Liver (tissue), 9 donors: ENCODE measurements around the gene SUPT6H. TPM values are rescaled to one million over a fixed set of nuclear protein-coding genes. Genes with fewer than 3 reads are reported as not detected.

Experiments
- DNase-seq: peaks from one replicate; pipeline ENCODE4 v3.0.0-alpha.2; 2017; ENCODE audit warnings: low spot score
- H3K27ac ChIP-seq, 2 donors: one replicate each; pipeline ENCODE4 v1.7.0; 2013; ENCODE audit warnings: inconsistent platforms in 2 of 2, low read length in 2 of 2, control low read depth in 1 of 2, low read depth in 1 of 2, mild to moderate bottlenecking in 1 of 2
- H3K27me3 ChIP-seq, 4 donors: one replicate each; pipeline versions ENCODE4 v1.6.1 to v1.7.0; 2013; ENCODE audit warnings: low read length in 3 of 4, inconsistent platforms in 1 of 4, mild to moderate bottlenecking in 1 of 4, moderate library complexity in 1 of 4; ENCODE audit not compliant: control insufficient read depth in 4 of 4, insufficient read depth in 4 of 4
- H3K36me3 ChIP-seq, 4 donors: one replicate each; pipeline versions ENCODE4 v1.6.1 to v1.7.0; 2013; ENCODE audit warnings: low read length in 3 of 4, mild to moderate bottlenecking in 3 of 4, low read depth in 1 of 4, moderate library complexity in 1 of 4; ENCODE audit not compliant: control insufficient read depth in 4 of 4, insufficient read depth in 3 of 4
- H3K4me1 ChIP-seq, 4 donors: one replicate each; pipeline versions ENCODE4 v1.6.1 to v1.7.0; 2013; ENCODE audit warnings: low read length in 3 of 4, mild to moderate bottlenecking in 3 of 4, moderate library complexity in 1 of 4; ENCODE audit not compliant: control insufficient read depth in 4 of 4, insufficient read depth in 4 of 4
- H3K4me3 ChIP-seq, 3 donors: one replicate each; pipeline versions ENCODE4 v1.6.1 to v1.7.0; 2013; ENCODE audit warnings: low read length in 3 of 3, control low read depth in 1 of 3, low read depth in 1 of 3, mild to moderate bottlenecking in 1 of 3
- H3K9ac ChIP-seq, 2 donors: one replicate each; pipeline ENCODE4 v1.7.0; 2013; ENCODE audit warnings: low read length in 2 of 2, mild to moderate bottlenecking in 2 of 2, moderate library complexity in 2 of 2, control low read depth in 1 of 2, low read depth in 1 of 2
- H3K9me3 ChIP-seq, 4 donors: one replicate each; pipeline versions ENCODE4 v1.6.1 to v1.7.0; 2013; ENCODE audit warnings: low read length in 3 of 4; ENCODE audit not compliant: control insufficient read depth in 4 of 4
- EGR1 ChIP-seq, 2 donors: IDR thresholded peaks; 2 replicates each; pipeline ENCODE4 v1.6.1; 2016 to 2018; ENCODE audit warnings: antibody characterized with exemption in 2 of 2, low read depth in 2 of 2
- FOXA2 ChIP-seq: IDR thresholded peaks from 2 replicates; pipeline ENCODE4 v1.6.1; 2016; ENCODE audit warnings: antibody characterized with exemption
- GABPA ChIP-seq, 2 donors: IDR thresholded peaks in 1 of 2; conservative IDR thresholded peaks in 1 of 2; 2 replicates each; pipeline ENCODE4 v1.6.1; 2016; ENCODE audit warnings: antibody characterized with exemption in 2 of 2, mild to moderate bottlenecking in 1 of 2, moderate library complexity in 1 of 2
- HNF4A ChIP-seq, 2 donors: conservative IDR thresholded peaks; 2 replicates each; pipeline ENCODE4 v1.6.1; 2016; ENCODE audit warnings: antibody characterized with exemption in 2 of 2, mild to moderate bottlenecking in 2 of 2
- HNF4G ChIP-seq: IDR thresholded peaks from 2 replicates; pipeline ENCODE4 v1.6.1; 2016; ENCODE audit warnings: antibody characterized with exemption
- JUND ChIP-seq, 2 donors: IDR thresholded peaks; 2 replicates each; pipeline ENCODE4 v1.6.1; 2016; ENCODE audit warnings: antibody characterized with exemption in 2 of 2
- NR2F2 ChIP-seq: IDR thresholded peaks from 2 replicates; pipeline ENCODE4 v1.6.1; 2016; ENCODE audit warnings: antibody characterized with exemption
- RAD21 ChIP-seq, 2 donors: IDR thresholded peaks; 2 replicates each; pipeline ENCODE4 v1.6.1; 2016; ENCODE audit warnings: antibody characterized with exemption in 2 of 2, mild to moderate bottlenecking in 2 of 2
- REST ChIP-seq: IDR thresholded peaks from 2 replicates; pipeline ENCODE4 v1.6.1; 2016; ENCODE audit warnings: antibody characterized with exemption, mild to moderate bottlenecking
- RXRA ChIP-seq, 2 donors: IDR thresholded peaks; 2 replicates each; pipeline ENCODE4 v1.6.1; 2017 to 2018; ENCODE audit warnings: antibody characterized with exemption in 2 of 2, mild to moderate bottlenecking in 1 of 2
- SP1 ChIP-seq: IDR thresholded peaks from 2 replicates; pipeline ENCODE4 v1.6.1; 2018; ENCODE audit warnings: antibody characterized with exemption, mild to moderate bottlenecking
- YY1 ChIP-seq: IDR thresholded peaks from 2 replicates; pipeline ENCODE4 v1.6.1; 2016; ENCODE audit warnings: antibody characterized with exemption, mild to moderate bottlenecking
- WGBS: extraction: QIAGEN DNeasy Blood & Tissue Kit; methylation state at CpG from one replicate; pipeline ENCODE4 v1.1.7; 2013; 5-methylcytosine and 5-hydroxymethylcytosine counted together
- polyA plus RNA-seq, 2 donors: library from polyadenylated mRNA; stranded (reverse) in 1 of 2; unstranded in 1 of 2; fragments of 200-250 nt in 1 of 2; fragments of >200 nt in 1 of 2; fragmentation: Nextera tagmentation in 1 of 2; extraction: Ambion mirVana in 1 of 2; gene quantifications; one replicate each; pipeline versions ENCODE4 v1.2.1 to v1.2.3, GENCODE V29; 2013 to 2015
- total RNA-seq, 2 donors: library from RNA; depleted of rRNA; stranded (reverse); fragments of >200 nt; gene quantifications; one replicate each; pipeline ENCODE4 v1.2.3, GENCODE V29; 2014
- TF ChIP-seq, protein P1 (sequence below): IDR thresholded peaks from 2 replicates; pipeline ENCODE4 v1.6.1; 2016; ENCODE audit warnings: antibody characterized with exemption
- TF ChIP-seq, protein P2 (sequence below): IDR thresholded peaks from 2 replicates; pipeline ENCODE4 v1.6.1; 2016; ENCODE audit warnings: antibody characterized with exemption
- TF ChIP-seq, protein P3 (sequence below): IDR thresholded peaks from 2 replicates; pipeline ENCODE4 v1.6.1; 2016; ENCODE audit warnings: antibody characterized with exemption
- TF ChIP-seq, protein P4 (sequence below): fragments of 150-350 bp; IDR thresholded peaks from 2 replicates; pipeline ENCODE4 v1.5.1; 2017; ENCODE audit warnings: improper control_type of control experiment, low read depth, low read length; ENCODE audit not compliant: missing input control
- donor health status: healthy.
- donor health status: healthy.
- donor health status: healthy.
- donor health status: healthy.
- donor health status: healthy.

The SUPT6H gene
- total and polyA plus RNA-seq, 4 donors = 10.6 to 59.1 (median 30.3) TPM

- WGBS = 91% methylated on average over 10 of the region's 10 CpGs
- Histone ChIP-seq H3K9ac (no peak overlapping the region), H3K4me1 (peaks cover 4 to 13% (median 9%) of the 10 kb centered on the region in 4 donors), H3K36me3 (no peaks in the 10 kb centered on the region), H3K4me3 (no peak overlapping the region), H3K9me3 (no peaks in the 10 kb centered on the region), H3K27ac (no peak overlapping the region), H3K27me3 (no peaks in the 10 kb centered on the region)
- TF ChIP-seq SP1 (no peak), YY1 (no peak), HNF4A (conservative IDR thresholded peaks at IDR 0.05) (no peak), EGR1 (IDR thresholded peaks at IDR 0.05; ENCODE audit: low read depth in 2 of 2) (no peak), FOXA2 (no peak), RXRA (IDR thresholded peaks at IDR 0.05) (no peak), JUND (IDR thresholded peaks at IDR 0.05) (no peak), RAD21 (IDR thresholded peaks at IDR 0.05) (no peak), HNF4G (no peak), GABPA (IDR thresholded peaks at IDR 0.05 in 1 of 2, conservative IDR thresholded peaks at IDR 0.05 in 1 of 2) (no peak), NR2F2 (no peak), REST (no peak)
- TF ChIP-seq, protein P1, sequence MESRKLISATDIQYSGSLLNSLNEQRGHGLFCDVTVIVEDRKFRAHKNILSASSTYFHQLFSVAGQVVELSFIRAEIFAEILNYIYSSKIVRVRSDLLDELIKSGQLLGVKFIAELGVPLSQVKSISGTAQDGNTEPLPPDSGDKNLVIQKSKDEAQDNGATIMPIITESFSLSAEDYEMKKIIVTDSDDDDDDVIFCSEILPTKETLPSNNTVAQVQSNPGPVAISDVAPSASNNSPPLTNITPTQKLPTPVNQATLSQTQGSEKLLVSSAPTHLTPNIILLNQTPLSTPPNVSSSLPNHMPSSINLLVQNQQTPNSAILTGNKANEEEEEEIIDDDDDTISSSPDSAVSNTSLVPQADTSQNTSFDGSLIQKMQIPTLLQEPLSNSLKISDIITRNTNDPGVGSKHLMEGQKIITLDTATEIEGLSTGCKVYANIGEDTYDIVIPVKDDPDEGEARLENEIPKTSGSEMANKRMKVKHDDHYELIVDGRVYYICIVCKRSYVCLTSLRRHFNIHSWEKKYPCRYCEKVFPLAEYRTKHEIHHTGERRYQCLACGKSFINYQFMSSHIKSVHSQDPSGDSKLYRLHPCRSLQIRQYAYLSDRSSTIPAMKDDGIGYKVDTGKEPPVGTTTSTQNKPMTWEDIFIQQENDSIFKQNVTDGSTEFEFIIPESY = no peak
- TF ChIP-seq, protein P2, sequence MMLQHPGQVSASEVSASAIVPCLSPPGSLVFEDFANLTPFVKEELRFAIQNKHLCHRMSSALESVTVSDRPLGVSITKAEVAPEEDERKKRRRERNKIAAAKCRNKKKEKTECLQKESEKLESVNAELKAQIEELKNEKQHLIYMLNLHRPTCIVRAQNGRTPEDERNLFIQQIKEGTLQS = no peak
- TF ChIP-seq, protein P3, sequence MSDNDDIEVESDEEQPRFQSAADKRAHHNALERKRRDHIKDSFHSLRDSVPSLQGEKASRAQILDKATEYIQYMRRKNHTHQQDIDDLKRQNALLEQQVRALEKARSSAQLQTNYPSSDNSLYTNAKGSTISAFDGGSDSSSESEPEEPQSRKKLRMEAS = no peak
- TF ChIP-seq, protein P4, sequence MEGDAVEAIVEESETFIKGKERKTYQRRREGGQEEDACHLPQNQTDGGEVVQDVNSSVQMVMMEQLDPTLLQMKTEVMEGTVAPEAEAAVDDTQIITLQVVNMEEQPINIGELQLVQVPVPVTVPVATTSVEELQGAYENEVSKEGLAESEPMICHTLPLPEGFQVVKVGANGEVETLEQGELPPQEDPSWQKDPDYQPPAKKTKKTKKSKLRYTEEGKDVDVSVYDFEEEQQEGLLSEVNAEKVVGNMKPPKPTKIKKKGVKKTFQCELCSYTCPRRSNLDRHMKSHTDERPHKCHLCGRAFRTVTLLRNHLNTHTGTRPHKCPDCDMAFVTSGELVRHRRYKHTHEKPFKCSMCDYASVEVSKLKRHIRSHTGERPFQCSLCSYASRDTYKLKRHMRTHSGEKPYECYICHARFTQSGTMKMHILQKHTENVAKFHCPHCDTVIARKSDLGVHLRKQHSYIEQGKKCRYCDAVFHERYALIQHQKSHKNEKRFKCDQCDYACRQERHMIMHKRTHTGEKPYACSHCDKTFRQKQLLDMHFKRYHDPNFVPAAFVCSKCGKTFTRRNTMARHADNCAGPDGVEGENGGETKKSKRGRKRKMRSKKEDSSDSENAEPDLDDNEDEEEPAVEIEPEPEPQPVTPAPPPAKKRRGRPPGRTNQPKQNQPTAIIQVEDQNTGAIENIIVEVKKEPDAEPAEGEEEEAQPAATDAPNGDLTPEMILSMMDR = no peak
- no peak for DNase-seq
Measured at GRCh38 chr17:28740406-28741357, 78.7 kb downstream of the SUPT6H start.
